Naive thymus-derived CD8-positive, alpha-beta T cell (primary cell): Measurements from ENCODE around the gene SLC25A18. TPM values are rescaled to one million over a fixed set of nuclear protein-coding genes. Genes with fewer than 3 reads are reported as not detected.
A peak's percentile ranks its signal among the peaks of the same experiment; 100 is the strongest.

Experiments
- ATAC-seq, 2 donors: fragments of 150-1000 bp; cut with Tn5 transposase in 1 of 2; sonication (Bioruptor Pico), chemical (Tn5 transposase) in 1 of 2; 1 replicate in 1 of 2; 2 replicates in 1 of 2; pipeline ENCODE4 v1.10.0; 2021; ENCODE audit warnings: mild to moderate bottlenecking in 2 of 2, moderate library complexity in 2 of 2
- POLR2A ChIA-PET: fragments of 350-600 bp; sonication (Branson Sonifier 250); formaldehyde crosslinking; loops from one replicate; lab custom pipeline; 2021; ENCODE audit warnings: antibody characterized with exemption; lab: Charles Lee
- DNase-seq, 10 donors: peaks; one replicate each; pipeline versions ENCODE4 v3.0.0 to v3.0.0-alpha.2; 2020 to 2022
- H3K27ac Mint-ChIP-seq, 10 donors: one replicate each; pipeline ENCODE4 v1.8.0; 2020 to 2022; ENCODE audit warnings: mild to moderate bottlenecking in 10 of 10, mixed read lengths in 10 of 10, moderate library complexity in 4 of 10, inconsistent platforms in 1 of 10
- H3K27me3 Mint-ChIP-seq, 5 donors: one replicate each; pipeline ENCODE4 v1.8.0; 2021 to 2022; ENCODE audit warnings: mixed read lengths in 5 of 5
- H3K36me3 Mint-ChIP-seq, 3 donors: one replicate each; pipeline ENCODE4 v1.8.0; 2020 to 2022; ENCODE audit warnings: mixed read lengths in 3 of 3, mild to moderate bottlenecking in 2 of 3, inconsistent platforms in 1 of 3
- H3K4me1 Mint-ChIP-seq, 4 donors: one replicate each; pipeline ENCODE4 v1.8.0; 2021 to 2022; ENCODE audit warnings: mixed read lengths in 4 of 4
- H3K4me3 Mint-ChIP-seq, 10 donors: one replicate each; pipeline ENCODE4 v1.8.0; 2020 to 2022; ENCODE audit warnings: mild to moderate bottlenecking in 10 of 10, mixed read lengths in 10 of 10, moderate library complexity in 6 of 10, inconsistent platforms in 1 of 10
- H3K9me3 Mint-ChIP-seq, 9 donors: one replicate each; pipeline ENCODE4 v1.8.0; 2020 to 2022; ENCODE audit warnings: mixed read lengths in 9 of 9, mild to moderate bottlenecking in 3 of 9, inconsistent platforms in 1 of 9, moderate library complexity in 1 of 9
- polyA plus RNA-seq, 3 donors: library from polyadenylated mRNA; unstranded; fragments of 300-500 nt; fragmentation: Illumina TruSeq; gene quantifications; one replicate each; pipeline ENCODE4 v1.2.3, GENCODE V29; 2021
- total RNA-seq, 8 experiments: library from RNA in 2 of 8; stranded (reverse) in 2 of 8; gene quantifications; one replicate each; pipeline ENCODE4 v1.2.3 and lab custom pipeline; 2021 to 2026

Gene SLC25A18
- total and polyA plus RNA-seq, 5 experiments from 2014 or later, result not detected

DNA sequence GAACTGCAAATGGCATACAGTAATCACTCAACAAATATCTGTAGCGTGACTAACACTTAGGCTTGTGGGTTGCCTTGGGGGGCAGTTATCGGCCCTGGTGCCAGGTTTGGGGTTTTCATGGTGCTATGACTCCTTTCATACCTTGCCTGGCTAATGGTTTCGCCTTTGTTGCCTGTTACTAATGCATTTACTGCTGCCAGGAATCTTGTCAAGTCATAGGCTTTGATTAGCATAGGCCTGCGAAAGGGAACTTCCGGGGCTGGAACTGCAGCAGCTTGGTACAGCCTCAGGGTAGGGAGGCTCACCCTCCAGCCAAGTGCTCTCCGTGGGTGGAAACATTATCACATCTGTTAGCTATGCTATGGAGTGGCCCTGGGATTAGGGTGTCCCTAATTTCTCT is 13.2 kb downstream of the SLC25A18 start:
- H3K36me3 Mint-ChIP-seq, result peaks cover 0 to 2% (median 0%) of the 10 kb centered on the region in 3 donors
- DNase-seq (no peak), ATAC-seq (no peak)
- no peak overlapping the region for H3K27ac Mint-ChIP-seq
- POLR2A ChIA-PET, result no interaction called here
- H3K27me3 Mint-ChIP-seq, result peaks cover 0 to 4% (median under 1%) of the 10 kb centered on the region in 5 donors
- H3K4me3 Mint-ChIP-seq, result no peak overlapping the region
- no peaks in the 10 kb centered on the region for H3K9me3 Mint-ChIP-seq
- H3K4me1 Mint-ChIP-seq, result no peaks in the 10 kb centered on the region

DNA sequence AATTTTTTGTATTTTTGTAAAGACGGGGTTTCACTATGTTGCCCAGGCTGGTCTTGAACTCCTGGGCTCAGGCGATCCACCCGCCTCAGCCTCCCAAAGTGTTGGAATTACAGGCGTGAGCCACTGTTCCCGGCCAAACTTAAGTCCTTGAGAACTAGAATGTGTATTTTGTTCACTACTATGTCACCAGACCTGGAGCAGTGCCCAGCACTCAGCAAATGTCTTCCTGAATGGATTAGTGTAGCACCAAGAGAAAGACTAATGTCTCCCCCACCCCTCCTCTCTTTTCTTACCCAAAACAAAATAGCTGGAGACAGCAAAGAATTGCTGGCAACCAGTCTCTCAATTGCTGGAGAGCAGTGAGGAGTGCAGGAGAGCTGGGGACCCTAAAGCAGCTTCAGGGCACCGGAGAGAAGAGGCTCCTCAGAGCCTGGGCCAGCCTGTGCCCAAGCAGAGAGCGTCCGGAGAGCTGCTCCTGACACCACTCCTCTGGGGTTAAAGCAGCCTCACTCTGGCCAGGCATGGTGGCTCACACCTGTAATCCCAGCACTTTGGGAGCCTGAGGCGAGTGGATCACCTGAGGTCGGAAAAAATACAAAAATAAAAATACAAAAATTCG is 14.9 kb downstream of the SLC25A18 start:
- Mint-ChIP-seq H3K27me3 (peaks cover 0 to 2% (median 0%) of the 10 kb centered on the region in 5 donors), H3K27ac (peak overlapping the region in 1 of 10 donors; percentile 55), H3K9me3 (no peaks in the 10 kb centered on the region), H3K36me3 (peaks cover 0 to 2% (median 0%) of the 10 kb centered on the region in 3 donors), H3K4me1 (no peaks in the 10 kb centered on the region), H3K4me3 (no peak overlapping the region)
- no peak for ATAC-seq
- no peak for DNase-seq
- POLR2A ChIA-PET, result no interaction called here

DNA sequence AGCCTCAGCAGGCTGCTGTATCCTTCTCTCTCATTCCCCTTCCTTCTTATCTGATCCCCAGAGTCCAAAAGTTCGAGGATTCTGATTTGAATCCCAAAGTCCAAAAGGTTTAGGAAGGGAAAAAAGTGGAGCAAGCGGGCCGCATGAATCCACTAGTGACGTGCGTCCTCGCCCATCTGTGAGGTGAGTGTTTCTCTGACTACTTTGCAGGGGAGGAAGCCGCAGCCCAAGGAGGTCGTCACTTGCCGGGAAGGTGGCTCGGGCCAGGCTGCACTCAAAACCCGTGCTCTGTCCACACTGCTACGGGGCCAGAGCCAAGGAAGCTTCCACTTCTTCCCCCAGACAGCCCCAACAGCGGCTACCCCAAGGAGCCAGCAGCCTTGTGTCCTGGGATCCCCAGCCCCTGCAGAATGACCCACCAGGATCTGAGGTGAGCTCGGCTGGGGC is 16.3 kb downstream of the SLC25A18 start:
- H3K36me3 Mint-ChIP-seq, result peaks cover 0 to 2% (median 0%) of the 10 kb centered on the region in 3 donors
- H3K27me3 Mint-ChIP-seq, result peaks cover 0 to 2% (median 0%) of the 10 kb centered on the region in 5 donors
- H3K9me3 Mint-ChIP-seq, result no peaks in the 10 kb centered on the region
- DNase-seq (no peak), ATAC-seq (no peak)
- no peaks in the 10 kb centered on the region for H3K4me1 Mint-ChIP-seq
- POLR2A ChIA-PET, result no interaction called here
- H3K27ac Mint-ChIP-seq, result peak overlapping the region in 1 of 10 donors; percentile 45
- H3K4me3 Mint-ChIP-seq, result no peak overlapping the region

DNA sequence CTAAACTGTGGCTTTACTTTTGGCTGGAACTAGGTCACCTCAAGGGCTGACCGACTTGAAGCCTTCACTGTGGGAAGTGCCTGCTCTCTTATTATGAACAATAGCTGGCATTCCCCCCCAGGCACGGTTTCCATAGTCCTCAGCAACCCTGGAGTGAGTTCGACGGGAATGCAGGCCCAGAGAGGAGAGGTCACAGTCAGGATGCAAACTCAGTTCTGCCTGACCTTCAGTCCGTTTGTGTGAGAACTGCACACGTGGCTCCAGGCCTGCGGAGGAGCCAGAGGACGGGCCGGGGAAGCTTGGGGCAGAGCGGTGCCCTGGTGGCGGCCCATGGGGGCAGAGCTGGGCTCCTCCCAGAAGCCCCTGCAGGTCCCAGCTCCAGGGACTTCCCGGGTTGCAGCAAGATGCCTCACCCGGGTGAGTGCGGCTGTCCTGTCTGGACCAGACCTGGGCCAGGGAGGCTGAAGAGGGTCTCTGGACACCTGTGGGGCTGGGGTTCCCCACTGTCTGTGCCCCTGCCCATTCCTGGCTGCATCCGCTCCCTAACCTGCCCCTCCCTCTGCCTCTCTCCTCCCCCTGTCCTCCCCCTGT is 17.2 kb downstream of the SLC25A18 start:
- no peaks in the 10 kb centered on the region for H3K4me1 Mint-ChIP-seq
- peaks cover 0 to 2% (median 0%) of the 10 kb centered on the region in 3 donors for H3K36me3 Mint-ChIP-seq
- ATAC-seq (no peak), DNase-seq (no peak)
- no peaks in the 10 kb centered on the region for H3K9me3 Mint-ChIP-seq
- no peak overlapping the region for H3K4me3 Mint-ChIP-seq
- H3K27ac Mint-ChIP-seq, result peak overlapping the region in 1 of 10 donors; percentile 37
- peaks cover 0 to 2% (median 0%) of the 10 kb centered on the region in 5 donors for H3K27me3 Mint-ChIP-seq
- POLR2A ChIA-PET, result no interaction called here

DNA sequence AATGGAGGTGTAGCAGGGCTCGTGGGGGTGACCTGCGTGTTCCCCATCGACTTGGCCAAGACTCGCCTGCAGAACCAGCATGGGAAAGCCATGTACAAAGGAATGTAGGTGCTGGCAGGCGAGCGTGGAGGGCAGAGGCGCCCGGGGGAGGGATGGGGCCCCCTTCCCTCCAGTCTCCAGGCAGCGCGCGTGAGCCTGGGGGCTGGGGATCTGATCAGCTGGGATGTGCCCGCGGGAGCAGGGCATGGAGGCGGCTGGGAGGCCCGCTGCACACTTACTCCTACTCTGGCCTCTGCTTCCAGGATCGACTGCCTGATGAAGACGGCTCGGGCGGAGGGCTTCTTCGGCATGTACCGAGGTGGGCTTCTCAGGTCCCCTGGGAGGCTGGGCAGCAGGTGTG is 17.8 kb downstream of the SLC25A18 start:
- Mint-ChIP-seq H3K4me3 (no peak overlapping the region), H3K9me3 (no peaks in the 10 kb centered on the region), H3K36me3 (peaks cover 0 to 2% (median 0%) of the 10 kb centered on the region in 3 donors), H3K27ac (no peak overlapping the region), H3K27me3 (peaks cover 0 to 2% (median 0%) of the 10 kb centered on the region in 5 donors), H3K4me1 (no peaks in the 10 kb centered on the region)
- no peak for ATAC-seq
- no peak for DNase-seq
- POLR2A ChIA-PET, result no interaction called here

DNA sequence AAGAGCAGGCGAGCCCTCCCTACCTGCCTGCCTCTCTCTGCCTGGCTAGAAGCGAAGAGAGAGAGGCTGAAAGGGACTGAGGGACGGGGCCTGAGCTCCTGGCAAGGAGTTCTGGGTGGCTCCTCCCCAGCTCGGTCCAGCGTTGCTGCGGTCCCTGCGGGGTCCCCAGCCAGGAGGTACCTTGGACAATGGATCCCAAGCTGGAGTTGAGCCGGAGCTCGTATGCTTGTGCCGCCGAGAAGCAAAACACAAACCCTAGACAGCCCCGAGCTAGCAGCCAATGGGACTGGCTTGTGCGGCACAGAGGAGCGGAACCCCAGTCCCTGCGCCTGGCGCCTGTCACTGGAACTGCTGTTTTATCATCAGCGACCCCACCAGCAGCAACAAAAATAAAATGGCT is 18.3 kb downstream of the SLC25A18 start:
- Mint-ChIP-seq H3K27me3 (peaks cover 0 to 2% (median 0%) of the 10 kb centered on the region in 5 donors), H3K4me1 (no peaks in the 10 kb centered on the region), H3K4me3 (no peak overlapping the region), H3K27ac (no peak overlapping the region), H3K36me3 (peaks cover 0 to 2% (median 0%) of the 10 kb centered on the region in 3 donors), H3K9me3 (no peaks in the 10 kb centered on the region)
- POLR2A ChIA-PET, result no interaction called here
- DNase-seq (no peak), ATAC-seq (no peak)

DNA sequence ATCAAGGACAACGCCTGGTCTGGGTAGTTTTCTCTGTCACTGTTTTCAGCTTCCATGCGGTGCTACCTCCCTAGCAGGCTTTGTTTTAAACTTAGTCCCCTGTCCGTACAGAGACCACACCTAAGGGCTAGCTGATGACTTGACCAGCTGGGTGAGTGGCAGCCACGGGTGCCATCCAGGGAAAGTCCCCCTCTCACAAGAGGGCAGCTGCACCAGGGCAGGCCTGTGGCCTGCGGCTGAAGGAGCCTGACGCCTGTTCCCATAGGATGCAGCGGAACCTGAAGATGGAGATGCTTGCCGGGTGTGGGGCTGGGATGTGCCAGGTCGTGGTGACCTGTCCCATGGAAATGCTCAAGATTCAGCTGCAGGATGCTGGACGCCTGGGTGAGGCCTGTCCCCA is 19.9 kb downstream of the SLC25A18 start:
- H3K4me1 Mint-ChIP-seq, result no peaks in the 10 kb centered on the region
- no peak for DNase-seq

DNA sequence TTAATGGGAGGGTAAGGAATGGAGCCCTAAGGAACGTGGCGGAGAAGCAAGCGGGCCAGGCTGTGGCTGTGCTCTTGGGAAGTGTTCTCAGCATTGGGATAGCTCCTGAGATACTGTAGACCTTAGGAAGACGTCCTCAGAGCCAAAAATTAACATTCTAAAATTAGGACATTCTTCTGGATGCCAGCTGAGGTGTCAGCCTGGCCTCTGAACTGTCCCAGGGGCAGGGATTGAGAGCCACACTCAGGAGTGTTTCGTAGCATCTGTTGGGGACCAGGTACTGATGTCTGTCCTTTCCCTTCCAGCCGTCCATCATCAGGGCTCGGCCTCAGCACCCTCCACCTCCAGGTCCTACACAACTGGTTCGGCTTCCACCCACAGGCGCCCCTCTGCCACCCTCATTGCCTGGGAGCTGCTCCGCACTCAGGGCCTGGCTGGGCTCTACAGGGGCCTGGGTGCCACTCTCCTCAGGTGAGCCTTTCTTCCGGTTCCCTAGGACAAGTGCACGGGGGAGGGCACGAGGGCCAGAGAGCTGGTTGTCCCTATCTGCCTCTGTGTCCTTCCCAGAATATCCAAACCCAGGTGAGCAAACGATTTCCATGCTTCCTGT is 23.6 kb downstream of the SLC25A18 start:
- POLR2A ChIA-PET, result interaction anchor here (0.5 kb wide), 1 partner anchor 39 kb away, joined by 3 read pairs; no protein-coding TSS in a partner anchor
- Mint-ChIP-seq H3K9me3 (no peaks in the 10 kb centered on the region), H3K27me3 (no peaks in the 10 kb centered on the region), H3K4me1 (peaks cover 0 to 2% (median 0%) of the 10 kb centered on the region in 4 donors), H3K4me3 (no peak overlapping the region), H3K27ac (no peak overlapping the region), H3K36me3 (peaks cover 0 to 18% (median 3%) of the 10 kb centered on the region in 3 donors)
- ATAC-seq (no peak), DNase-seq (no peak)

More for the DNA sequence above, 19.9 kb downstream of the SLC25A18 start:
- H3K9me3 Mint-ChIP-seq, result no peaks in the 10 kb centered on the region
- H3K36me3 Mint-ChIP-seq, result peaks cover 0 to 2% (median 0%) of the 10 kb centered on the region in 3 donors
- H3K27ac Mint-ChIP-seq, result no peak overlapping the region
- H3K27me3 Mint-ChIP-seq, result peaks cover 0 to 2% (median 0%) of the 10 kb centered on the region in 5 donors
- ATAC-seq, result no peak
- H3K4me3 Mint-ChIP-seq, result no peak overlapping the region
- POLR2A ChIA-PET, result no interaction called here

DNA sequence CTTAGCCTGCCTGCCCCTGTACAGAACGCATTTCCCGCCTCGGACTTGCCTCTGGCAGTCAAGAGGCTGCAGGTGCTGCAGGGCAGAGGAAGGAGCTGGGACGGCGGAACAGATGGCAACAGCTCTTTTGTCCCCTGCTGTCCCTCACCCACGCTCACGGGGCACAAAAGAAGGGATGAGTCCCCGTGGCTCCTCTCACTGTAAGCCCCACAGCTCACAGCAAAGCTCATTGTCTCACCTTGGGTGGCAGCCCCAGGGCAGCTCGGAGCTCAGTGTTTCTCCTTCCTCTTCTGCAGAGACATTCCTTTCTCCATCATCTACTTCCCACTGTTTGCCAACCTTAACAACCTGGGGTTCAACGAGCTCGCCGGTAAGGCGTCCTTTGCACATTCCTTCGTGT is 24.3 kb downstream of the SLC25A18 start:
- DNase-seq (no peak), ATAC-seq (no peak)
- Mint-ChIP-seq H3K9me3 (no peaks in the 10 kb centered on the region), H3K4me1 (peaks cover 0 to 2% (median 0%) of the 10 kb centered on the region in 4 donors), H3K4me3 (no peak overlapping the region), H3K27ac (no peak overlapping the region), H3K27me3 (no peaks in the 10 kb centered on the region), H3K36me3 (peaks cover 0 to 25% (median 9%) of the 10 kb centered on the region in 3 donors)
- POLR2A ChIA-PET, result interaction anchor here (0.5 kb wide), 1 partner anchor 39 kb away, joined by 3 read pairs; no protein-coding TSS in a partner anchor

DNA sequence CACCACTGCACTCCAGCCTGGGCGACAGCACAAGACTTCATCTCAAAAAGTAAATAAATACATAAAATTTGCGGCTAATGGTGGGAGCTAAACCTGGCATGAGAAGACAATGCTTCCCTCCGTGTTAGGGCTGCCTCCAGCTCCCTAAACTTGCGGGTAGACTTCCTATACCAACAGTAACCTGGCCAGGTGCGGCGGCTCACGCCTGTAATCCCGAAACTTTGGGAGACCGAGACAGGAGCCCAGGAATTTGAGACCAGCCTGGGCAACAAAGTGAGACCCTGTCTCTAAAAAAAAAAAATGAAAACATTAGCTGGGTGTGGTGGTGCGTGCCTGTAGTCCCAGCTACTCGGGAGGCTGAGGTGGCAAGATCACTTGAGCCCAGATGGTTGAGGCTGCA is 25.3 kb downstream of the SLC25A18 start:
- DNase-seq, result no peak
- Mint-ChIP-seq H3K9me3 (no peaks in the 10 kb centered on the region), H3K4me1 (peaks cover 0 to 2% (median 0%) of the 10 kb centered on the region in 4 donors), H3K27ac (no peak overlapping the region), H3K36me3 (peaks cover 0 to 35% (median 9%) of the 10 kb centered on the region in 3 donors), H3K27me3 (no peaks in the 10 kb centered on the region), H3K4me3 (no peak overlapping the region)
- ATAC-seq, result no peak
- POLR2A ChIA-PET, result no interaction called here

DNA sequence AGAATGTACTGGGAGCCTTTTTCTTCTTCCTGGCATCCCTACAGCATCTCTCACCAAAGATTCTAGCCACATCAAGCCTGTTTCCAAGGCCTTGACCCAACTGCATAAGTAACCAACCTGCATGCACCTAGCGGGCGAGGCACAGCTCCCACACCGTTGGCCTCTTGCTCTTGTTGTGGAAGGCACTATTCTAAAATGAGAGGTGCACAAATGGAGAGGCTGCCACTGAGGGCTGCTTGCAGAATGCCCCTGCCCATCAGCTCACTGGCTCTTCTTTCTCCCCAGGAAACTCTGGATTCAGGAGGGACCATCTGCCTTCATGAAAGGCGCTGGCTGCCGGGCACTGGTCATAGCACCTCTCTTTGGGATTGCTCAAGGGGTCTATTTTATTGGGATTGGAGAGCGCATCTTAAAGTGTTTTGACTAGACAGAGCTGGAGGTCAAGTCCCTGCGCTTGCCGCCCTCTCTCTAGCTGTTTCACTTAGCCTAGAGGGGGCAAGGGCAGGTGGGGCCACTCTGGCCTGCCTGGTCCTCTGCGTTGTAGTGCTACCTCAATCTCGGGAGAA is 26.6 kb downstream of the SLC25A18 start:
- DNase-seq (no peak), ATAC-seq (no peak)
- H3K27me3 Mint-ChIP-seq, result no peaks in the 10 kb centered on the region
- H3K9me3 Mint-ChIP-seq, result no peaks in the 10 kb centered on the region
- H3K4me1 Mint-ChIP-seq, result peaks cover 0 to 9% (median under 1%) of the 10 kb centered on the region in 4 donors
- peaks cover 0 to 48% (median 14%) of the 10 kb centered on the region in 3 donors for H3K36me3 Mint-ChIP-seq
- POLR2A ChIA-PET, result no interaction called here
- peak overlapping the region in 5 of 10 donors; percentile 19 to 87 (median 67) for H3K27ac Mint-ChIP-seq
- no peak overlapping the region for H3K4me3 Mint-ChIP-seq

DNA sequence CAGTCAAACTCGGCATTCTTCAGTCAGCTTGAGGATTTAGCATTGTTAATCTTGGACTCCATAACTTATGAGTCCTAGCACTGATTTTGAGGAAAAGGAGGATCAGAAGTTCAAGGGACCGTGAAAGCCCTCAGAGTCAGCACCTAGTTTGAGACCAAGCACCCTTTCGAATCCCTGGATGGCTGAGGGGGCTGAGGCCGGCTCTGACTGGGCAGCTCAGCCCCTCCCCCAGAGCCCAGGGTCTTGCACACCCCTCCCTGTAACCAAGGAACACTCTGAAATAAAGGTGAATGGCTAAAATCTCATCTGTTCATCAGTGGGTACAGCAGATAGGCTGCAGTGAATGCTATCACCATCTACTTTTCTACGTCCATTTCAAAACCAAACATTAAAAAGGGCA is 27.3 kb downstream of the SLC25A18 start:
- H3K4me1 Mint-ChIP-seq, result peaks cover 0 to 9% (median under 1%) of the 10 kb centered on the region in 4 donors
- H3K4me3 Mint-ChIP-seq, result no peak overlapping the region
- H3K27me3 Mint-ChIP-seq, result no peaks in the 10 kb centered on the region
- DNase-seq (no peak), ATAC-seq (no peak)
- POLR2A ChIA-PET, result no interaction called here
- peaks cover 0 to 54% (median 14%) of the 10 kb centered on the region in 3 donors for H3K36me3 Mint-ChIP-seq
- H3K27ac Mint-ChIP-seq, result peak overlapping the region in 2 of 10 donors; percentile 16 to 20
- no peaks in the 10 kb centered on the region for H3K9me3 Mint-ChIP-seq
